A549 (cell line): ENCODE results near the gene CNTN4. TPM values are rescaled to one million over a fixed set of nuclear protein-coding genes. Genes with fewer than 3 reads are reported as not detected.
"Not testable (repeated sequence)": the region's sequence is repeated elsewhere in the genome, so short reads cannot be mapped to it uniquely, and the experiment has no call there.

Experiments
- ATAC-seq, 2 experiments: fragments of 200-7000 bp in 1 of 2; fragments of >200 bp in 1 of 2; cut with Nextera tagmentation in 1 of 2; cut with Tn5 transposase in 1 of 2; 3 replicates each; pipeline versions ENCODE4 v1.8.0 to v1.9.1; 2018 to 2020; ENCODE audit warnings: mild to moderate bottlenecking in 1 of 2, moderate library complexity in 1 of 2
- CTCF ChIA-PET: fragments of 300-600 bp; sonication (Branson Sonifier 250); formaldehyde crosslinking; extraction: SDS; loops from one replicate; lab custom pipeline; 2021; ENCODE audit warnings: antibody characterized with exemption, inconsistent platforms; lab: Yijun Ruan, JAX
- POLR2A ChIA-PET: fragments of 350-600 bp; formaldehyde crosslinking; extraction: SDS; loops from one replicate; lab custom pipeline; 2021; ENCODE audit warnings: antibody characterized with exemption, inconsistent platforms; lab: Yijun Ruan, JAX
- DNase-seq, 2 experiments: peaks; one replicate each; pipeline versions ENCODE4 v3.0.0 to v3.0.0-alpha.2; 2011 to 2016; ENCODE audit warnings: low read depth in 1 of 2, low spot score in 1 of 2
- FAIRE-seq: peaks from 2 replicates; lab custom pipeline; 2011; peaks lifted over from hg19 to GRCh38; lab: Jason Lieb, UNC
- H3K27ac ChIP-seq, 2 experiments: fragments of >200 bp; sonication (Bioruptor Twin); formaldehyde crosslinking; 3 replicates each; pipeline ENCODE4 v1.5.1; 2016 to 2017
- H3K4me1 ChIP-seq: fragments of >200 bp; sonication (Bioruptor Twin); formaldehyde crosslinking; 3 replicates; pipeline ENCODE4 v1.6.1; 2016
- H3K4me2 ChIP-seq: fragments of >200 bp; sonication (Bioruptor Twin); formaldehyde crosslinking; 3 replicates; pipeline ENCODE4 v1.6.1; 2016
- H3K4me3 ChIP-seq: fragments of >200 bp; sonication (Bioruptor Twin); formaldehyde crosslinking; 3 replicates; pipeline ENCODE4 v1.5.1; 2016
- H3K9me3 ChIP-seq: fragments of >200 bp; sonication (Bioruptor Twin); formaldehyde crosslinking; 3 replicates; pipeline ENCODE4 v1.6.1; 2016
- BCL3 ChIP-seq: fragments of >200 bp; sonication (Bioruptor Twin); formaldehyde crosslinking; IDR thresholded peaks from 3 replicates; pipeline ENCODE4 v1.6.1; 2016
- BHLHE40 ChIP-seq: IDR thresholded peaks from 2 replicates; pipeline ENCODE4 v1.6.1; 2012; ENCODE audit warnings: low read depth, low read length, inconsistent platforms
- CBX2 ChIP-seq: fragments of 200-600 bp; sonication (generic); IDR thresholded peaks from 2 replicates; pipeline ENCODE4 v1.6.1; 2016; ENCODE audit warnings: low read depth, mild to moderate bottlenecking, borderline replicate concordance
- CBX8 ChIP-seq: fragments of 200-600 bp; sonication (generic); IDR thresholded peaks from 2 replicates; pipeline ENCODE4 v1.6.1; 2016
- CHD4 ChIP-seq: fragments of 200-600 bp; sonication (generic); IDR thresholded peaks from 2 replicates; pipeline ENCODE4 v1.6.1; 2016; ENCODE audit warnings: antibody characterized with exemption, mild to moderate bottlenecking, borderline replicate concordance
- EHMT2 ChIP-seq: fragments of 200-600 bp; sonication (generic); IDR thresholded peaks from 2 replicates; pipeline ENCODE4 v1.6.1; 2016; ENCODE audit warnings: antibody characterized with exemption, low read depth, mild to moderate bottlenecking, moderate library complexity
- FOSB ChIP-seq: fragments of 250-450 bp; sonication (Bioruptor Pico); IDR thresholded peaks from 2 replicates; pipeline ENCODE4 v1.5.0; 2020; ENCODE audit warnings: mild to moderate bottlenecking, moderate library complexity
- FOSL2 ChIP-seq, 2 experiments: fragments of 450-650 bp in 1 of 2; fragments of >200 bp in 1 of 2; sonication (Bioruptor Twin) in 1 of 2; formaldehyde crosslinking; IDR thresholded peaks; 2 replicates each; pipeline versions ENCODE4 v1.5.0 to v1.6.1; 2016 to 2020; ENCODE audit warnings: mild to moderate bottlenecking in 1 of 2, moderate library complexity in 1 of 2
- FOXS1 ChIP-seq: fragments of 250-450 bp; sonication (Bioruptor Pico); IDR thresholded peaks from 2 replicates; pipeline ENCODE4 v1.5.0; 2020; ENCODE audit warnings: mild to moderate bottlenecking, moderate library complexity
- GATA3 ChIP-seq: IDR thresholded peaks from 2 replicates; pipeline ENCODE4 v1.6.1; 2012; ENCODE audit warnings: borderline replicate concordance
- HES2 ChIP-seq: fragments of >200 bp; sonication (Bioruptor Twin); formaldehyde crosslinking; IDR thresholded peaks from 2 replicates; pipeline ENCODE4 v1.6.1; 2016
- HOXB13 ChIP-seq: fragments of 250-450 bp; sonication (Bioruptor Pico); IDR thresholded peaks from 2 replicates; pipeline ENCODE4 v1.5.0; 2020; ENCODE audit warnings: low read depth, mild to moderate bottlenecking, moderate library complexity
- MAFK ChIP-seq: fragments of 450-650 bp; IDR thresholded peaks from 2 replicates; pipeline ENCODE4 v1.6.1; 2014; ENCODE audit not compliant: partially characterized antibody
- MAZ ChIP-seq: fragments of 150-350 bp; IDR thresholded peaks from 2 replicates; pipeline ENCODE4 v1.6.1; 2014; ENCODE audit warnings: antibody characterized with exemption, low read depth, low read length, borderline replicate concordance
- MYC ChIP-seq: IDR thresholded peaks from 2 replicates; pipeline ENCODE4 v1.6.1; 2012; ENCODE audit warnings: mild to moderate bottlenecking, inconsistent platforms, low read length, improper control_type of control experiment, borderline replicate concordance
- NFE2L2 ChIP-seq: fragments of 150-350 bp; conservative IDR thresholded peaks from 2 replicates; pipeline ENCODE4 v1.6.1; 2014; ENCODE audit warnings: low read length
- NPAS2 ChIP-seq: fragments of 250-450 bp; sonication (Bioruptor Pico); IDR thresholded peaks from 2 replicates; pipeline ENCODE4 v1.8.0; 2022; ENCODE audit warnings: mild to moderate bottlenecking, moderate library complexity, borderline replicate concordance
- RAD21 ChIP-seq, 2 experiments: fragments of >200 bp in 1 of 2; sonication (Bioruptor Twin) in 1 of 2; formaldehyde crosslinking in 1 of 2; IDR thresholded peaks in 1 of 2; conservative IDR thresholded peaks in 1 of 2; 2 replicates in 1 of 2; 3 replicates in 1 of 2; pipeline ENCODE4 v1.6.1; 2012 to 2018; ENCODE audit warnings: inconsistent platforms in 1 of 2
- RARB ChIP-seq: fragments of 250-450 bp; sonication (Bioruptor Pico); IDR thresholded peaks from 2 replicates; pipeline ENCODE4 v1.8.0; 2021; ENCODE audit warnings: mild to moderate bottlenecking, moderate library complexity
- TFCP2L1 ChIP-seq: fragments of 250-450 bp; sonication (Bioruptor Pico); IDR thresholded peaks from 2 replicates; pipeline ENCODE4 v1.5.0; 2021; ENCODE audit warnings: mild to moderate bottlenecking
- USF2 ChIP-seq: fragments of 450-650 bp; IDR thresholded peaks from 2 replicates; pipeline ENCODE4 v1.6.1; 2014; ENCODE audit warnings: antibody characterized with exemption
- WGBS: methylation state at CpG from one replicate; pipeline ENCODE4 v1.1.6; 2017; ENCODE audit errors: missing lambda C conversion rate; 5-methylcytosine and 5-hydroxymethylcytosine counted together
- polyA plus RNA-seq, 4 experiments: library from polyadenylated mRNA; depleted of rRNA in 3 of 4; stranded (reverse); fragments of >200 nt; fragmentation: RNase III in 1 of 4; extraction: RNeasy Plus Mini Kit Qiagen cat#74134 plus additional on column Dnase treatment in 1 of 4; gene quantifications; 2 replicates in 3 of 4; 3 replicates in 1 of 4; pipeline ENCODE4 v1.2.3, GENCODE V29; 2011 to 2017

CNTN4 gene
- polyA plus RNA-seq, 2 of the 4 experiments (the other 2 are of a cell fraction), result 0.03 TPM; not detected in 1

GRCh38 chr3:2992534-2992933 is 893.9 kb downstream of the CNTN4 start (continued):
- TF ChIP-seq MYC, result no peak
- TF ChIP-seq BCL3, result no peak

- WGBS, result 7% methylated on average over 5 of the region's 5 CpGs
- H3K4me2 ChIP-seq, DNase-seq, H3K4me1 ChIP-seq, ATAC-seq, H3K27ac ChIP-seq, FAIRE-seq, H3K4me3 ChIP-seq, POLR2A ChIA-PET, H3K9me3 ChIP-seq: not testable (repeated sequence)
- CTCF ChIA-PET, result interaction anchor here (0.7 kb wide), 1 partner anchor 830 kb away, joined by 5 read pairs; no protein-coding TSS in a partner anchor
Observed at GRCh38 chr3:2993130-2993529, 894.5 kb downstream of the CNTN4 start.

GRCh38 chr3:2993736-2994135 is 895.1 kb downstream of the CNTN4 start:
- 0% methylated on average over 1 of the region's 1 CpG for WGBS
- ChIA-PET POLR2A (no interaction called here), CTCF (no interaction called here)
- H3K4me1 ChIP-seq, result no peaks in the 10 kb centered on the region
- no peak overlapping the region for H3K4me3 ChIP-seq
- H3K9me3 ChIP-seq, result no peaks in the 10 kb centered on the region
- FAIRE-seq (no peak), ATAC-seq (no peak), DNase-seq (no peak)
- TF ChIP-seq MAZ, result no peak
- no peak for TF ChIP-seq MYC
- no peak for TF ChIP-seq NFE2L2
- TF ChIP-seq EHMT2, result no peak
- no peak for TF ChIP-seq HOXB13 (CRISPR knock-in tag)
- TF ChIP-seq CBX2, result no peak
- no peak for TF ChIP-seq RARB (CRISPR knock-in tag)
- no peak for TF ChIP-seq GATA3
- no peak for TF ChIP-seq BHLHE40
- no peak for TF ChIP-seq HES2
- no peak for TF ChIP-seq TFCP2L1 (CRISPR knock-in tag)
- no peak for TF ChIP-seq CBX8
- TF ChIP-seq FOXS1 (CRISPR knock-in tag), result no peak
- TF ChIP-seq FOSL2 (IDR thresholded peaks at IDR 0.05), result no peak
- TF ChIP-seq FOSL2 (CRISPR knock-in tag; IDR thresholded peaks at IDR 0.05), result no peak
- TF ChIP-seq NPAS2 (CRISPR knock-in tag), result no peak
- no peak for TF ChIP-seq MAFK
- H3K27ac ChIP-seq, result no peak overlapping the region
- H3K4me2 ChIP-seq, result no peak overlapping the region

- CTCF ChIA-PET, result no interaction called here
- FAIRE-seq, result no peak
- 9% methylated on average over 5 of the region's 5 CpGs for WGBS
Observed at GRCh38 chr3:2995195-2995594, 896.5 kb downstream of the CNTN4 start.

More at GRCh38 chr3:2995195-2995594, 896.5 kb downstream of the CNTN4 start:
- no peak for ATAC-seq
- H3K9me3 ChIP-seq, result no peaks in the 10 kb centered on the region
- H3K4me1 ChIP-seq, result no peaks in the 10 kb centered on the region
- H3K27ac ChIP-seq, result no peak overlapping the region
- TF ChIP-seq FOSB, result no peak
- no peak for TF ChIP-seq USF2
- no peak for TF ChIP-seq GATA3
- TF ChIP-seq CHD4, result no peak
- TF ChIP-seq FOSL2 (IDR thresholded peaks at IDR 0.05), result no peak
- no peak for TF ChIP-seq FOSL2 (CRISPR knock-in tag; IDR thresholded peaks at IDR 0.05)
- no peak for TF ChIP-seq RAD21 (conservative IDR thresholded peaks at IDR 0.05 in 1 of 2, IDR thresholded peaks at IDR 0.05 in 1 of 2)
- TF ChIP-seq TFCP2L1 (CRISPR knock-in tag), result no peak
- no peak overlapping the region for H3K4me2 ChIP-seq
- H3K4me3 ChIP-seq, result no peak overlapping the region
- DNase-seq, result no peak
- POLR2A ChIA-PET, result no interaction called here
